CD4-positive, alpha-beta memory T cell (primary cell): ENCODE measurements around the gene BACE2. TPM values are rescaled to one million over a fixed set of nuclear protein-coding genes. Genes with fewer than 3 reads are reported as not detected.
"Not testable (repeated sequence)": the region's sequence is repeated elsewhere in the genome, so short reads cannot be mapped to it uniquely, and the experiment has no call there.

Experiments used
- CTCF ChIA-PET: fragments of 350-600 bp; sonication (Branson Sonifier 250); formaldehyde crosslinking; loops from one replicate; lab custom pipeline; 2021; ENCODE audit warnings: inconsistent platforms; ENCODE audit not compliant: partially characterized antibody; lab: Charles Lee
- POLR2A ChIA-PET: fragments of 350-600 bp; sonication (Branson Sonifier 250); formaldehyde crosslinking; loops from one replicate; lab custom pipeline; 2021; ENCODE audit not compliant: partially characterized antibody; lab: Charles Lee
- DNase-seq, 5 donors: peaks; one replicate each; pipeline versions ENCODE4 v3.0.0 to v3.0.0-alpha.2; 2020 to 2022; ENCODE audit warnings: mixed read lengths in 1 of 5
- H3K27ac ChIP-seq: one replicate; pipeline ENCODE4 v1.7.0; 2013; ENCODE audit warnings: low read depth, low read length
- H3K27me3 ChIP-seq: 2 replicates; pipeline ENCODE4 v1.7.0; 2013; ENCODE audit warnings: mild to moderate bottlenecking, low read length, moderate library complexity; ENCODE audit not compliant: insufficient read depth
- H3K36me3 ChIP-seq: 2 replicates; pipeline ENCODE4 v1.7.0; 2013; ENCODE audit warnings: mild to moderate bottlenecking, low read length, moderate library complexity; ENCODE audit not compliant: insufficient read depth
- H3K4me1 ChIP-seq: 2 replicates; pipeline ENCODE4 v1.7.0; 2013; ENCODE audit warnings: mild to moderate bottlenecking, low read length, moderate library complexity; ENCODE audit not compliant: insufficient read depth
- H3K4me3 ChIP-seq, 2 donors: one replicate each; pipeline ENCODE4 v1.7.0; 2013; ENCODE audit warnings: low read length in 2 of 2, mild to moderate bottlenecking in 1 of 2
- H3K9me3 ChIP-seq, 2 donors: one replicate each; pipeline ENCODE4 v1.7.0; 2013; ENCODE audit warnings: low read length in 2 of 2, control low read depth in 1 of 2; ENCODE audit not compliant: control insufficient read depth in 1 of 2
- H3K27ac Mint-ChIP-seq, 7 donors: one replicate each; pipeline ENCODE4 v1.8.0; 2020 to 2021; ENCODE audit warnings: mixed read lengths in 7 of 7, mild to moderate bottlenecking in 6 of 7, inconsistent platforms in 3 of 7, moderate library complexity in 3 of 7
- H3K27me3 Mint-ChIP-seq, 2 donors: one replicate each; pipeline ENCODE4 v1.8.0; 2020 to 2021; ENCODE audit warnings: mixed read lengths in 2 of 2
- H3K36me3 Mint-ChIP-seq, 2 donors: one replicate each; pipeline ENCODE4 v1.8.0; 2020 to 2021; ENCODE audit warnings: mixed read lengths in 2 of 2, inconsistent platforms in 1 of 2, mild to moderate bottlenecking in 1 of 2
- H3K4me1 Mint-ChIP-seq, 4 donors: one replicate each; pipeline ENCODE4 v1.8.0; 2020 to 2021; ENCODE audit warnings: mixed read lengths in 4 of 4, mild to moderate bottlenecking in 1 of 4
- H3K4me3 Mint-ChIP-seq, 8 donors: one replicate each; pipeline ENCODE4 v1.8.0; 2020 to 2021; ENCODE audit warnings: mixed read lengths in 8 of 8, mild to moderate bottlenecking in 7 of 8, moderate library complexity in 6 of 8, inconsistent platforms in 3 of 8
- H3K9me3 Mint-ChIP-seq, 8 donors: one replicate each; pipeline ENCODE4 v1.8.0; 2020 to 2021; ENCODE audit warnings: mixed read lengths in 8 of 8, mild to moderate bottlenecking in 5 of 8, inconsistent platforms in 3 of 8, moderate library complexity in 1 of 8
- intact Hi-C: fragments of 100-400 bp; cut with micrococcal nuclease; formaldehyde crosslinking; loops from one replicate; pipeline ENCODE4 v1.15.1; 2023
- polyA plus RNA-seq, 2 donors: library from polyadenylated mRNA; unstranded; fragments of 300-500 nt; fragmentation: Illumina TruSeq; gene quantifications; one replicate each; pipeline ENCODE4 v1.2.3, GENCODE V29; 2021
- total RNA-seq, 2 experiments: library from RNA; stranded (reverse); gene quantifications; one replicate each; pipeline ENCODE4 v1.2.3, GENCODE V29; 2021

BACE2 gene
- total and polyA plus RNA-seq, 4 experiments from 2014 or later = 0.10 to 0.52 TPM; not detected in 2

DNA sequence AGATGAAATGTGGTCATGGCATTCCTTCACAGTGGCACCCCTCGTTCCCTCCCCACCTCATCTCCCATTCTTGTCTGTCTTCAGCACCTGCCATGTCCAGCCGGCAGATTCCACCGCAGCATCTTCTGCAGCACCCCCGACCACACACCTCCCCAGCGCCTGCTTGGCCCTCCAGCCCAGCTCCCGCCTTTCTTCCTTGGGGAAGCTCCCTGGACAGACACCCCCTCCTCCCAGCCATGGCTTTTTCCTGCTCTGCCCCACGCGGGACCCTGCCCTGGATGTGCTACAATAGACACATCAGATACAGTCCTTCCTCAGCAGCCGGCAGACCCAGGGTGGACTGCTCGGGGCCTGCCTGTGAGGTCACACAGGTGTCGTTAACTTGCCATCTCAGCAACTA lies 81.5 kb downstream of the BACE2 start:
- Histone ChIP-seq H3K27ac (no peak overlapping the region), H3K27me3 (no peaks in the 10 kb centered on the region), H3K36me3 (no peaks in the 10 kb centered on the region), H3K4me1 (no peaks in the 10 kb centered on the region), H3K4me3 (no peak overlapping the region), H3K9me3 (no peaks in the 10 kb centered on the region)
- peaks cover 2 to 4% of the 10 kb centered on the region in 2 donors for H3K36me3 Mint-ChIP-seq
- no peaks in the 10 kb centered on the region for H3K4me1 Mint-ChIP-seq
- ChIA-PET CTCF (no interaction called here), POLR2A (no interaction called here)
- H3K27ac Mint-ChIP-seq = no peak overlapping the region
- intact Hi-C loops = no loop called here
- H3K9me3 Mint-ChIP-seq = peaks cover 0 to 17% (median 5%) of the 10 kb centered on the region in 8 donors
- DNase-seq = no peak
- H3K4me3 Mint-ChIP-seq = no peak overlapping the region
- H3K27me3 Mint-ChIP-seq = peaks cover 11 to 21% of the 10 kb centered on the region in 2 donors

DNA sequence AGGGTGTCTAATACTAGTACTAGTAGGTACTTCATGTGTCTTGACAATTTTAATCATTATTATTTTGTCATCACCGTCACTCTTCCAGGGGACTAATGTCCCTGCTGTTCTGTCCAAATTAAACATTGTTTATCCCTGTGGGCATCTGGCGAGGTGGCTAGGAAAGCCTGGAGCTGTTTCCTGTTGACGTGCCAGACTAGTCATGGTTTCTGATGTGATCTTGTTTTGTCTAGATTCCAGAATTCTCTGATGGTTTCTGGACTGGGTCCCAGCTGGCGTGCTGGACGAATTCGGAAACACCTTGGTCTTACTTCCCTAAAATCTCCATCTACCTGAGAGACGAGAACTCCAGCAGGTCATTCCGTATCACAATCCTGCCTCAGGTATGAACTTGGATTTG lies 82.6 kb downstream of the BACE2 start:
- no peaks in the 10 kb centered on the region for H3K4me1 ChIP-seq
- no peak overlapping the region for H3K27ac Mint-ChIP-seq
- intact Hi-C loops = no loop called here
- H3K4me3 Mint-ChIP-seq = no peak overlapping the region
- H3K27ac ChIP-seq = no peak overlapping the region
- DNase-seq = no peak
- POLR2A ChIA-PET = no interaction called here
- peaks cover 0 to 27% (median 10%) of the 10 kb centered on the region in 8 donors for H3K9me3 Mint-ChIP-seq
- H3K27me3 Mint-ChIP-seq = peaks cover 16 to 23% of the 10 kb centered on the region in 2 donors
- H3K36me3 ChIP-seq = no peaks in the 10 kb centered on the region
- H3K36me3 Mint-ChIP-seq = peaks cover 2 to 4% of the 10 kb centered on the region in 2 donors
- no peak overlapping the region for H3K4me3 ChIP-seq
- no peaks in the 10 kb centered on the region for H3K9me3 ChIP-seq
- no peaks in the 10 kb centered on the region for H3K4me1 Mint-ChIP-seq
- H3K27me3 ChIP-seq = no peaks in the 10 kb centered on the region
- CTCF ChIA-PET = no interaction called here

DNA sequence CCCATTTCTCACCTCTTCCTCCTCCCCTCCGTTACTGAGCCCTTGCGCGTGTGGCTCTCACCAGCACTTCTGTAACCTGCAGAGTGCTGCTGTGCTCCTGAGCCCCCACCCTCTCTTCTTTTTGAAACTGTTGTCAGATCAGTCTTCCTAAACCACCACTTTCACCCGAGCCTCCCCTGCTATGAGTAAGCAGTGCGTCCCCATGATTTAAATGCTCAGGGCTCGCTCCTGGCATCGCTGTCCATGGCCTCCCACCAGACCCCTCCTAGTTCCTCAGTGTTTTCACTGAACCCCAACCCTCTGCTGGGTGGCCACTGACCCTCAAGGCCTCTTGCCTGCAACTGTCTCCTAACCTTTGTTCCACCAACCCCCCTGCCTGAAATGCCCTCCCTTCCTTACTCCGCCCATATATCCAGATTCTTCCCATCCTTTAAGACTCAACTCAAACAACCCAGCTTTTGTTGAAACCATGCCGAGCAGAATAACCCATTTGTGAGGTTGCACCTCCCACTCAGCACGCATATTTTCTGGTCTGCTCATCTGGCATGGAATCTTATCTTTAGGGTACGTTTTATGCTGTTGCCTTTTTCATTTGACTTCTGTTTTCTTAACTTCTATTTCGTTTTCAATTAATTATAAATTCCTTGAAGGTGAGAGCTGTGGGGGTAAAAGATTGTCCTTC lies 84.1 kb downstream of the BACE2 start:
- Mint-ChIP-seq H3K4me1 (no peaks in the 10 kb centered on the region), H3K27ac (no peak overlapping the region), H3K9me3 (peaks cover 0 to 38% (median 13%) of the 10 kb centered on the region in 8 donors), H3K4me3 (no peak overlapping the region), H3K36me3 (peaks cover 2 to 4% of the 10 kb centered on the region in 2 donors), H3K27me3 (peaks cover 16 to 26% of the 10 kb centered on the region in 2 donors)
- CTCF ChIA-PET = no interaction called here
- H3K27me3 ChIP-seq = no peaks in the 10 kb centered on the region
- POLR2A ChIA-PET = no interaction called here
- no peak overlapping the region for H3K27ac ChIP-seq
- no peak for DNase-seq
- no peaks in the 10 kb centered on the region for H3K9me3 ChIP-seq
- no peaks in the 10 kb centered on the region for H3K36me3 ChIP-seq
- intact Hi-C loops = no loop called here
- H3K4me1 ChIP-seq = no peaks in the 10 kb centered on the region
- H3K4me3 ChIP-seq = no peak overlapping the region

DNA sequence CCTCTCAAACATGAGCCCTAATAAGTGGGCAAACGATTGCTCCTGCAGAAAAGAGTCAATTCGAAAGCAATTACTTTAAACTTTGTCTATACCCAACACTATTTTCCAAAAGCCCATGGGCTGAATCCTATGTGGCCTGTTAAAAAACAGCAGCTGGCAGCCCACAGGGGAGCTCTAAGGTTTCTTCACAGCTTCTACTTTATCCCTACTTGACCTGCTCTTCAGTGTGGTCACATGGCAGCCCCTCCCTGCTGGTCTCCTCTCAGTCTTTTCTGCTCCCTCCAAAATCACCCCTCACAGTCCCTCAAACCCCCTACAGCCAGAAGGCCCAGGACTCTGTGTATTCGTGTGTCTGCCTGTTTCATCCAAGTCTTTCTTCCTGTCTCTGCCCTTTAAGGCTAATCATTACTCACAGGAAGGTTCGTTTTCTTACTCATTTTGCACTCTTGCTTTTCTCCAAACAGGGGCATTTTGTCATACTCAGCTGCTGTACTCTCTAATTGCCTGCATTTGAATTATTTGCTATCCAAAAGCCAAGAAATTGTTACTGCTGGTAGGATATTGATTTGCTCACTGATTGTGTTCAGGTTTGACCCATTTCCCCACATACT lies 86.2 kb downstream of the BACE2 start:
- no peaks in the 10 kb centered on the region for H3K27me3 ChIP-seq
- Mint-ChIP-seq H3K36me3 (peaks cover 2 to 4% of the 10 kb centered on the region in 2 donors), H3K4me3 (no peak overlapping the region), H3K4me1 (no peaks in the 10 kb centered on the region), H3K27ac (no peak overlapping the region), H3K9me3 (peaks cover 0 to 38% (median 14%) of the 10 kb centered on the region in 8 donors), H3K27me3 (peaks cover 18 to 24% of the 10 kb centered on the region in 2 donors)
- no peak overlapping the region for H3K4me3 ChIP-seq
- no peaks in the 10 kb centered on the region for H3K4me1 ChIP-seq
- H3K36me3 ChIP-seq = no peaks in the 10 kb centered on the region
- H3K27ac ChIP-seq = no peak overlapping the region
- DNase-seq = no peak
- CTCF ChIA-PET = no interaction called here
- POLR2A ChIA-PET = no interaction called here
- no peaks in the 10 kb centered on the region for H3K9me3 ChIP-seq
- intact Hi-C loops = no loop called here

DNA sequence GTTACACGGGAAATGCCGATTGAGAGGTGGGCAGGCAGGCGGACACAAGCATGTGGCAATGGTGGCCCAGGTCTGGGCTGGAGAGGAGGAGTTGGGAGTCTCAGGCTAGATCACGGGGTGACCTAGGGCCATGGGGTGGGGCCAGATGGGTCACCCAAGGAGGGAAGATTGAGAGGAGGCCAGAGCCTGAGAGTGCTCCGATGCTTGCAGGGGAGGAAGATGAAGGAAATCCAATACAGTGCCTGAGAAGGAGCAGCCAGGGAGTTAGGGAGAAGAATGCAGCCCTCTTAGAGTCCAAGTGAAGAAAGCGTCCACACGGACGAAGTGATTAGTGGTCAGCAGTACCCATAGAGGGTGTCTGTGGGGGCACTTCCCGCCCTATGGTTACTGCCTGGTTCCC lies 87.2 kb downstream of the BACE2 start:
- no peak overlapping the region for H3K27ac Mint-ChIP-seq
- Histone ChIP-seq H3K9me3 (no peaks in the 10 kb centered on the region), H3K36me3 (no peaks in the 10 kb centered on the region), H3K27ac (no peak overlapping the region), H3K27me3 (no peaks in the 10 kb centered on the region), H3K4me1 (no peaks in the 10 kb centered on the region), H3K4me3 (no peak overlapping the region)
- ChIA-PET POLR2A (no interaction called here), CTCF (no interaction called here)
- H3K4me3 Mint-ChIP-seq = no peak overlapping the region
- H3K27me3 Mint-ChIP-seq = peaks cover 14 to 22% of the 10 kb centered on the region in 2 donors
- intact Hi-C loops = no loop called here
- no peaks in the 10 kb centered on the region for H3K4me1 Mint-ChIP-seq
- peaks cover 2 to 4% of the 10 kb centered on the region in 2 donors for H3K36me3 Mint-ChIP-seq
- H3K9me3 Mint-ChIP-seq = peaks cover 0 to 38% (median 14%) of the 10 kb centered on the region in 8 donors
- DNase-seq = no peak

DNA sequence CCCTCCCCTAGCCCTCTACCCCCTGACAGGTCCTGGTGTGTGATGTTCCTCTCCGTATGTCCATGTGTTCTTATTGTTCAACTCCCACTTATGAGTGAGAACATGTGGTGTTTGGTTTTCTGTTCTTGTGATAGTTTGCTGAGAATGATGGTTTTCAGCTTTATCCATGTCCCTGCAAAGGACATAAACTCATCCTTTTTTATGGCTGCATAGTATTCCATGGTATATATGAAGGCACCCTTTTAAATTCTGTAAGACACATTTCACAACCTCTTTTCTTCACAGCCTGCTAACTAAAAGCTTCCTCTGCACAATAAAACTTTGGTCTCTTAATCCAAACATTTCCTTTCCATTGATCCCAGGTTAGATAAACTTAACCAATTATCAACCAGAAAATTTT lies 88.3 kb downstream of the BACE2 start:
- H3K4me3 ChIP-seq, intact Hi-C loops, H3K9me3 ChIP-seq, H3K27ac ChIP-seq, H3K36me3 ChIP-seq, H3K4me1 ChIP-seq, H3K36me3 Mint-ChIP-seq, H3K4me1 Mint-ChIP-seq, H3K4me3 Mint-ChIP-seq, POLR2A ChIA-PET, CTCF ChIA-PET, H3K27me3 ChIP-seq, H3K27ac Mint-ChIP-seq, DNase-seq: not testable (repeated sequence)
- Mint-ChIP-seq H3K9me3 (peaks cover 0 to 38% (median 14%) of the 10 kb centered on the region in 8 donors), H3K27me3 (peaks cover 14 to 20% of the 10 kb centered on the region in 2 donors)

DNA sequence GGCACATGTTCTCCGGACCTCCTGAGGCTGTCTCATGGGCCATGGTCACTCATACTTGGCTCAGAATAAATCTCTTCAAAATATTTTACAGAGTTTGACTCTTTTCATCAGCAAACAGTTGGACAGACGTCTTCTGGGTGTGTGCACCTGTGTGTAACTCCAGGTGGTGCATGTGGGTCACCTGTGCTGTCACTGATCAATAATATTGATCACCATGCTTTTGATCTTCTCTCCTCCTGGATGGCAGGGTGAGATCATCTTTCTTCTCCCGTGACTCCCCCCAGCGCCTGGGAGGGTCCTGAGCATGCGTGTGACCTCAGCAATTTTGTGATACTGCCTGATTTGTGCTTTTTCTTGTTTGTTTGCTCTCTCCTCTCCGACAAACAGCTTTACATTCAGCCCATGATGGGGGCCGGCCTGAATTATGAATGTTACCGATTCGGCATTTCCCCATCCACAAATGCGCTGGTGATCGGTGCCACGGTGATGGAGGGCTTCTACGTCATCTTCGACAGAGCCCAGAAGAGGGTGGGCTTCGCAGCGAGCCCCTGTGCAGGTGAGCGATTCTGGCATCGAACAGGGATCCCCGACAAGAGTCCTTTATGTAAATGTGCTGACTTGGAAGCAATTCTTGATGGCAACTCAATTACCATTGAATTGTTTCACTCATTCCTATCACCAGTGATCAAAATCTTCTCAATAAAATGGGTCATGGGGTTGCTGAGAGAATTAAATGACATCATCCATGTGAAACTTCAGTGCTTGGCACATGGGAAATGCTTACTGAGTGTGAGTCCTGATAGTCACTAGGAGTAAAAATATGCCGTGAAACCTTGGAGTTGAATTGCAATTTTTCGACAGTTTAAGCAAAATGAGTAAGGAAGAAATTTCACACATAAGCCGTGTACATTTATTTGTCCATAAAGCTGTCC lies 89.1 kb downstream of the BACE2 start:
- H3K4me1 Mint-ChIP-seq = no peaks in the 10 kb centered on the region
- intact Hi-C loops = no loop called here
- peaks cover 14 to 18% of the 10 kb centered on the region in 2 donors for H3K27me3 Mint-ChIP-seq
- Histone ChIP-seq H3K27me3 (no peaks in the 10 kb centered on the region), H3K36me3 (no peaks in the 10 kb centered on the region), H3K4me1 (no peaks in the 10 kb centered on the region), H3K27ac (no peak overlapping the region), H3K9me3 (no peaks in the 10 kb centered on the region), H3K4me3 (no peak overlapping the region)
- DNase-seq = no peak
- CTCF ChIA-PET = no interaction called here
- POLR2A ChIA-PET = no interaction called here
- peaks cover 0 to 4% of the 10 kb centered on the region in 2 donors for H3K36me3 Mint-ChIP-seq
- H3K27ac Mint-ChIP-seq = no peak overlapping the region
- no peak overlapping the region for H3K4me3 Mint-ChIP-seq
- H3K9me3 Mint-ChIP-seq = peaks cover 0 to 38% (median 14%) of the 10 kb centered on the region in 8 donors
